Progenitor cell of endocrine pancreas (in vitro differentiated cells): Measurements from ENCODE around the gene NUDT16L1. TPM values are rescaled to one million over a fixed set of nuclear protein-coding genes. Genes with fewer than 3 reads are reported as not detected.

Experiments used
- DNase-seq: peaks from one replicate; pipeline ENCODE4 v3.0.0; 2021; ENCODE audit warnings: low spot score; ENCODE audit not compliant: unreplicated experiment
- H3K27ac Mint-ChIP-seq: 2 replicates; pipeline ENCODE4 v1.8.0; 2021; ENCODE audit warnings: mild to moderate bottlenecking, moderate library complexity, mixed read lengths
- H3K27me3 Mint-ChIP-seq: 2 replicates; pipeline ENCODE4 v1.8.0; 2021; ENCODE audit warnings: mixed read lengths
- H3K36me3 Mint-ChIP-seq: 2 replicates; pipeline ENCODE4 v1.8.0; 2022; ENCODE audit warnings: mixed read lengths; ENCODE audit not compliant: insufficient read depth
- H3K4me1 Mint-ChIP-seq: 2 replicates; pipeline ENCODE4 v1.8.0; 2021; ENCODE audit warnings: low read depth, mixed read lengths
- H3K4me3 Mint-ChIP-seq: 2 replicates; pipeline ENCODE4 v1.8.0; 2021; ENCODE audit warnings: low read depth, mild to moderate bottlenecking, moderate library complexity, mixed read lengths
- H3K9me3 Mint-ChIP-seq: 2 replicates; pipeline ENCODE4 v1.8.0; 2021; ENCODE audit warnings: low read depth, mixed read lengths
- total RNA-seq: library from RNA; stranded (reverse); gene quantifications from 2 replicates; pipeline ENCODE4 v1.2.1, GENCODE V29; 2021
- TF ChIP-seq, protein P1 (sequence below): fragments of 200-600 bp; sonication (generic); IDR thresholded peaks from one replicate; pipeline ENCODE4 v1.5.0; 2021; ENCODE audit warnings: antibody characterized with exemption, mild to moderate bottlenecking; ENCODE audit not compliant: unreplicated experiment

Gene NUDT16L1
- total RNA-seq, 1 donor from 2014 or later = 41.8 TPM

- Mint-ChIP-seq H3K4me1 (peaks cover 14% of the 10 kb centered on the region), H3K27ac (no peak overlapping the region), H3K27me3 (no peaks in the 10 kb centered on the region), H3K9me3 (no peaks in the 10 kb centered on the region), H3K4me3 (no peak overlapping the region), H3K36me3 (peaks cover 10% of the 10 kb centered on the region)
- TF ChIP-seq, protein P1, sequence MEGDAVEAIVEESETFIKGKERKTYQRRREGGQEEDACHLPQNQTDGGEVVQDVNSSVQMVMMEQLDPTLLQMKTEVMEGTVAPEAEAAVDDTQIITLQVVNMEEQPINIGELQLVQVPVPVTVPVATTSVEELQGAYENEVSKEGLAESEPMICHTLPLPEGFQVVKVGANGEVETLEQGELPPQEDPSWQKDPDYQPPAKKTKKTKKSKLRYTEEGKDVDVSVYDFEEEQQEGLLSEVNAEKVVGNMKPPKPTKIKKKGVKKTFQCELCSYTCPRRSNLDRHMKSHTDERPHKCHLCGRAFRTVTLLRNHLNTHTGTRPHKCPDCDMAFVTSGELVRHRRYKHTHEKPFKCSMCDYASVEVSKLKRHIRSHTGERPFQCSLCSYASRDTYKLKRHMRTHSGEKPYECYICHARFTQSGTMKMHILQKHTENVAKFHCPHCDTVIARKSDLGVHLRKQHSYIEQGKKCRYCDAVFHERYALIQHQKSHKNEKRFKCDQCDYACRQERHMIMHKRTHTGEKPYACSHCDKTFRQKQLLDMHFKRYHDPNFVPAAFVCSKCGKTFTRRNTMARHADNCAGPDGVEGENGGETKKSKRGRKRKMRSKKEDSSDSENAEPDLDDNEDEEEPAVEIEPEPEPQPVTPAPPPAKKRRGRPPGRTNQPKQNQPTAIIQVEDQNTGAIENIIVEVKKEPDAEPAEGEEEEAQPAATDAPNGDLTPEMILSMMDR = no peak
- no peak for DNase-seq
Measured at GRCh38 chr16:4655801-4656200, 37.6 kb upstream of the NUDT16L1 start.

DNA sequence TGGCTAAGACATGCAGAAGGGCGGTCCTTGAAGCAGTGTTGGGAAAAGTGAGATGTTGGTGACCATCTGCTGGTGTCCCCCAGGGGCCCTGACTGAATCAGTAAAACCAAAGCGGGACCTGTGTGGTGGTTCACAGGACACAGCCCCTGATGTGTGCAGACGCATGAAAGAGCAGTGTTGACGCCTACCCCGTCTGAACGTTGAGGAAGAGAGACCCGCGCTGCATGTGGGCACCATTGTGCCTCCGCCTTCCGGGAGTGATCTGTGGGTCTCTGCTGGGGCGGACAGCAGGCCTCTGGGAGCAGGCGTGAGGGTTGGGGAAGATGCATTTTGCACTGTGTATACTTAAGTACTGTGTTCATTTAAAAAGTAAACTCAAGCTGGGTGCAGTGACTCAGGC is 37.1 kb upstream of the NUDT16L1 start:
- peaks cover 8% of the 10 kb centered on the region for H3K36me3 Mint-ChIP-seq
- H3K27ac Mint-ChIP-seq = no peak overlapping the region
- no peaks in the 10 kb centered on the region for H3K27me3 Mint-ChIP-seq
- no peak overlapping the region for H3K4me3 Mint-ChIP-seq
- H3K9me3 Mint-ChIP-seq = no peaks in the 10 kb centered on the region
- H3K4me1 Mint-ChIP-seq = peaks cover 14% of the 10 kb centered on the region
- DNase-seq = no peak
- TF ChIP-seq, protein P1 = no peak

DNA sequence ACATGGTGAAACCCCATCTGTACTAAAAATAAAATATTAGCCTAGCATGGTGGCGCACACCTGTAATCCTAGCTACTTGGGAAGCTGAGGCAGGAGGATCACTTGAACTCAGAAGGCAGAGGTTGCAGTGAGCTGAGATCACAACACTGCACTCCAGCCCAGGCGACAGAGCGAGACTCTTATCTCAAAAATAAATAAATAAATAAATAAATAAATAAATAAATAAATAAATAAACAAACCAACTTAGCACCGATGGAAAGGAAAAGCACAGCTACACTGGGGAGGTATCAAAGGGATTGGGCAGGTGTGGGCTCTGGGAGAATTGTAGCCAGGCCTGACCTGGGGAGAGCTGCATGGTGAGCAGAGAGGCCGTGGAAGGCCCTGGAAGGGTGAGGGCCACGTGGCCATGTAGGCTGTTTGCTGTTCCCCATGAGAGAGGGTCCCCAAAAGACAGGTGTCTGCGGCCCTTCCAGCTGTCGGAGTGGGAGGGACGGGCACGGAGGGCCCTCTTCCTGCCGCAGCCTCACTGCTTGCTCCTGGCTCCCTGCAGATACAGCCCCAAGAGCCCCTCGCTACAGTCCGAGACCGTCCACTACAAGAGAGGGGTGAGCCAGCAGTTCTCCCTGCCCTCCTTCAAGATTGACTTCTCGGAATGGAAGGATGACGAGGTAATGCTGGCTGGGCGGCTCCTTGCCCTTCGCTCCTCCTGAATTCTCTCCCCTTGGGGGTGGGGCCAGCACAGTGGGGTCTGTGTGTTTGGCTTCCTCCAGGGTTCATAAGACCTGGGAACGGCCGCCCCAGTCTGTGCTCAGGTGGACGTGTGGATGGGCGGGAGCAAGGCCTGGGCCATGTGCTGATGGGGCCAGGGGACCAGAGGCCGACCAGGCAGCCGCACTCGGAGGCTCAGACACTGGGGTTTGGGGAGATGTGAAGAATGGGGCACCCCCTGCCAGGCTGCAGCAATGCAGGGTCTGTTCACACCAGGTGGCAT is 36.4 kb upstream of the NUDT16L1 start:
- DNase-seq = no peak

GRCh38 chr16:4659363-4660353 is 33.7 kb upstream of the NUDT16L1 start:
- Mint-ChIP-seq H3K9me3 (no peaks in the 10 kb centered on the region), H3K4me3 (no peak overlapping the region), H3K27me3 (no peaks in the 10 kb centered on the region), H3K36me3 (peaks cover 8% of the 10 kb centered on the region), H3K27ac (no peak overlapping the region), H3K4me1 (peaks cover 2% of the 10 kb centered on the region)
- DNase-seq = no peak
- TF ChIP-seq, protein P1 = no peak

More for the DNA sequence above, 36.4 kb upstream of the NUDT16L1 start:
- no peaks in the 10 kb centered on the region for H3K27me3 Mint-ChIP-seq
- TF ChIP-seq, protein P1 = no peak
- H3K27ac Mint-ChIP-seq = no peak overlapping the region
- H3K4me3 Mint-ChIP-seq = no peak overlapping the region
- no peaks in the 10 kb centered on the region for H3K9me3 Mint-ChIP-seq
- H3K36me3 Mint-ChIP-seq = peaks cover 8% of the 10 kb centered on the region
- H3K4me1 Mint-ChIP-seq = peaks cover 14% of the 10 kb centered on the region
